Upper lobe of left lung (tissue), 6 donors: ENCODE data around the gene MYO16. TPM values are rescaled to one million over a fixed set of nuclear protein-coding genes. Genes with fewer than 3 reads are reported as not detected.
"Not testable (repeated sequence)": the region's sequence is repeated elsewhere in the genome, so short reads cannot be mapped to it uniquely, and the experiment has no call there.

Experiments used
- ATAC-seq, 2 donors: fragments of 200-7000 bp; cut with Tn5 transposase; one replicate each; pipeline ENCODE4 v1.9.1; 2022; ENCODE audit warnings: mild to moderate bottlenecking in 2 of 2, moderate library complexity in 2 of 2; ENCODE audit not compliant: low FRiP score in 2 of 2
- DNase-seq, 2 donors: peaks; one replicate each; pipeline ENCODE4 v3.0.0-alpha.2; 2019 to 2020
- H3K27ac ChIP-seq, 4 donors: fragments of 200-600 bp; sonication (generic); one replicate each; pipeline ENCODE4 v1.5.1; 2016 to 2019
- H3K27me3 ChIP-seq, 4 donors: fragments of 200-600 bp; sonication (generic); one replicate each; pipeline ENCODE4 v1.5.1; 2017 to 2019
- H3K36me3 ChIP-seq, 4 donors: fragments of 200-600 bp; sonication (generic); one replicate each; pipeline ENCODE4 v1.5.1; 2016 to 2019
- H3K4me1 ChIP-seq, 4 donors: fragments of 200-600 bp; sonication (generic); one replicate each; pipeline ENCODE4 v1.5.1; 2018 to 2019
- H3K4me3 ChIP-seq, 4 donors: fragments of 200-600 bp; sonication (generic); one replicate each; pipeline ENCODE4 v1.5.1; 2017 to 2019; ENCODE audit warnings: mild to moderate bottlenecking in 2 of 4, moderate library complexity in 1 of 4
- H3K9me3 ChIP-seq, 4 donors: fragments of 200-600 bp; sonication (generic); one replicate each; pipeline ENCODE4 v1.5.1; 2018 to 2019
- EP300 ChIP-seq, 4 donors: sonication (generic); formaldehyde crosslinking; IDR thresholded peaks; one replicate each; pipeline ENCODE4 v1.5.1; 2017; ENCODE audit warnings: antibody characterized with exemption in 4 of 4, control low read depth in 2 of 4
- POLR2A ChIP-seq, 4 donors: fragments of 450-650 bp; IDR thresholded peaks; one replicate each; pipeline ENCODE4 v1.5.1; 2016 to 2017; ENCODE audit warnings: antibody characterized with exemption in 4 of 4, mild to moderate bottlenecking in 2 of 4
- POLR2AphosphoS5 ChIP-seq, 2 donors: sonication (generic); formaldehyde crosslinking; IDR thresholded peaks; one replicate each; pipeline ENCODE4 v1.5.1; 2017; ENCODE audit warnings: antibody characterized with exemption in 2 of 2
- WGBS, 2 donors: methylation state at CpG; one replicate each; pipeline ENCODE4 v1.1.5; 2017 to 2018; 5-methylcytosine and 5-hydroxymethylcytosine counted together
- total RNA-seq, 6 donors: library from RNA; depleted of rRNA in 4 of 6; stranded (reverse); fragments of >200 nt in 4 of 6; gene quantifications; one replicate each; pipeline versions ENCODE4 v1.1.0 to v1.2.1, GENCODE V29; 2016 to 2021
- TF ChIP-seq, protein P1 (sequence below), 6 experiments: fragments of 450-650 bp in 4 of 6; fragments of 200-600 bp in 2 of 6; sonication (generic) in 2 of 6; IDR thresholded peaks; one replicate each; pipeline ENCODE4 v1.5.1; 2016 to 2019; ENCODE audit warnings: antibody characterized with exemption in 6 of 6
- donor health status: DM: no; HTN: no; CAD: no; lungs with moderate emphysema.
- donor health status: DM: no; HTN: yes; CAD: no; lungs with severe emphysema.

Gene MYO16
- total RNA-seq, 6 donors from 2014 or later = under 0.01 to 0.55 (median 0.20) TPM; not detected in 1

DNA sequence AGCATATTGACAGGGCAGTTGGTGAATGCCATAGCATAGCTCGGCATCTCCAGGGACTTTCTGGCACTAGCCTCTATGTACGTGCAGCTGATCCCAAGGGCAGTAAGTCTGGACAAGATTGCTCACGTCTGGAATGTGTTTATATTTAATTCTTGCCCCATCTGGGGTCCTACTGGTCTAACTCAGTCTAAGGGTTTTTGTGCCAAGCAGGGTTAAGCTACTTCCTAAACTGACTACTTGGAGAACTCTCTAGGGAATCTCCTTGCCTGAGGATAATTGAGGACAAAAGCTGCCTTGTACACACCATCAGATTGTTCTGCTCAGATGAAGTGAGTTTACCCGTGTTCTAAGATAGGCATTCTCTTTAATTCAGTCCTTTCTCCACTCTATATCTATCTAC is 358.1 kb downstream of the MYO16 start:
- 63 to 70% methylated on average over 4 of the region's 4 CpGs for WGBS, 2 donors

DNA sequence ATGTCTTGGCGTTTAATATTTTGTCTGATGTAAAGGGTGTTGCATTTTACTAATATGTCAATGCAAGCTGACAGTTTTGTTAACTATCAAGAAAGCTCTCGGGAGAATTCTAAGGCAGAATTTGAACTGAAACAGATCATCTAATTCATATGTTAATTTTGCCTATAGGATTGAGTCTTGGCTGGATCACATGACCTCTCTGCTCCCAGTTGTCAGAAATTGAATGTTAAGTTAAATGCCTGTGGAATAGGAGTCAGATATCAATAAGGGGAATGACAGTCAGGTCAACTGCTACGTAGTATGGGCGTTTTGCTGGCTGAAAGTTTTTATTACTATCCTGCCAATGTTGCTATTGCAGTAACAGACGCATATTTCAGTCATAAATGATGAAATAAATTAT is 358.5 kb downstream of the MYO16 start:
- TF ChIP-seq, protein P1, sequence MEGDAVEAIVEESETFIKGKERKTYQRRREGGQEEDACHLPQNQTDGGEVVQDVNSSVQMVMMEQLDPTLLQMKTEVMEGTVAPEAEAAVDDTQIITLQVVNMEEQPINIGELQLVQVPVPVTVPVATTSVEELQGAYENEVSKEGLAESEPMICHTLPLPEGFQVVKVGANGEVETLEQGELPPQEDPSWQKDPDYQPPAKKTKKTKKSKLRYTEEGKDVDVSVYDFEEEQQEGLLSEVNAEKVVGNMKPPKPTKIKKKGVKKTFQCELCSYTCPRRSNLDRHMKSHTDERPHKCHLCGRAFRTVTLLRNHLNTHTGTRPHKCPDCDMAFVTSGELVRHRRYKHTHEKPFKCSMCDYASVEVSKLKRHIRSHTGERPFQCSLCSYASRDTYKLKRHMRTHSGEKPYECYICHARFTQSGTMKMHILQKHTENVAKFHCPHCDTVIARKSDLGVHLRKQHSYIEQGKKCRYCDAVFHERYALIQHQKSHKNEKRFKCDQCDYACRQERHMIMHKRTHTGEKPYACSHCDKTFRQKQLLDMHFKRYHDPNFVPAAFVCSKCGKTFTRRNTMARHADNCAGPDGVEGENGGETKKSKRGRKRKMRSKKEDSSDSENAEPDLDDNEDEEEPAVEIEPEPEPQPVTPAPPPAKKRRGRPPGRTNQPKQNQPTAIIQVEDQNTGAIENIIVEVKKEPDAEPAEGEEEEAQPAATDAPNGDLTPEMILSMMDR (IDR thresholded peaks at IDR 0.05) = no peak
- TF ChIP-seq EP300 (IDR thresholded peaks at IDR 0.05) = no peak
- no peak for TF ChIP-seq POLR2A (IDR thresholded peaks at IDR 0.05)
- TF ChIP-seq POLR2AphosphoS5 (IDR thresholded peaks at IDR 0.05) = no peak
- no peaks in the 10 kb centered on the region for H3K36me3 ChIP-seq
- no peak overlapping the region for H3K4me3 ChIP-seq
- H3K27ac ChIP-seq = no peak overlapping the region
- 66 to 68% methylated on average over 5 of the region's 5 CpGs for WGBS, 2 donors
- ATAC-seq (no peak), DNase-seq (no peak)
- H3K27me3 ChIP-seq = no peaks in the 10 kb centered on the region
- no peaks in the 10 kb centered on the region for H3K9me3 ChIP-seq
- no peaks in the 10 kb centered on the region for H3K4me1 ChIP-seq

More for the DNA sequence above, 358.1 kb downstream of the MYO16 start:
- ATAC-seq (no peak), DNase-seq (no peak)
- H3K4me1 ChIP-seq = no peaks in the 10 kb centered on the region
- no peak for TF ChIP-seq POLR2AphosphoS5 (IDR thresholded peaks at IDR 0.05)
- TF ChIP-seq POLR2A (IDR thresholded peaks at IDR 0.05) = no peak
- TF ChIP-seq, protein P1 (IDR thresholded peaks at IDR 0.05) = no peak
- no peak for TF ChIP-seq EP300 (IDR thresholded peaks at IDR 0.05)
- no peaks in the 10 kb centered on the region for H3K9me3 ChIP-seq
- H3K4me3 ChIP-seq = no peak overlapping the region
- no peak overlapping the region for H3K27ac ChIP-seq
- no peaks in the 10 kb centered on the region for H3K27me3 ChIP-seq
- H3K36me3 ChIP-seq = no peaks in the 10 kb centered on the region

DNA sequence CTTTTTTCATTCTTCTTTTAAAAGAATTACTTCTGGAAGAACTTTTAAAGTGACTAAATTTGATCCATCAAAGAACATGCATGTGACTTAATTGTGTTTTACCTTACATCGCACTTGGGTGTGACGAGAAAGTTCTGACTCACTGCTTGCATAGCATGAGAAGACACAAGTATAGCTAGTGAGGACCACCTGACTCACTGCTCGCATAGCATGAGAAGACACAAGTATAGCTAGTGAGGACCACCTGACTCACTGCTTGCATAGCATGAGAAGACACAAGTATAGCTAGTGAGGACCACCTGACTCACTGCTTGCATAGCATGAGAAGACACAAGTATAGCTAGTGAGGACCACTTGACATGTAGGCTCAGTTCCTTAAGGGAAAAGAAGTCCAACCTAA is 362.0 kb downstream of the MYO16 start:
- ATAC-seq, H3K4me3 ChIP-seq, H3K27me3 ChIP-seq, H3K36me3 ChIP-seq, H3K9me3 ChIP-seq, H3K27ac ChIP-seq, DNase-seq, H3K4me1 ChIP-seq: not testable (repeated sequence)
- 68 to 72% methylated on average over 3 of the region's 3 CpGs for WGBS, 2 donors

DNA sequence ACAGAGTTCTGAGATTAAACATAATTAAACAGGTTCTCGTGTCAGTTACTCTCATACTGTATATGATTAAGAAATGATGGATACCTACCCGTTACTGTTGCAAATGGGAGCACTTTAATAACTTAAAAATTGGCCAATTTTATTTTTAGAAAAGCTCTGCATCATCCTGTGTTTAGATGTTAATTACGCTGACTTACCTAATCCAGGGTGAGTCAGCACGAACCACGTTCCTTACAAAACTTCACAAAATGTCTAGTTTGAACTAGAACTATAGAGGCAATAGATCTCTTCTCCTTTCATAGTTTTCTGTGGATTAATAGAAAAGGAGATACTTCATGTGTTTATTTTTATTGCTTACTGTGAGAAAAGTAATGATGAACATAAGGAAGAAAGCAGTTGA is 363.9 kb downstream of the MYO16 start:
- H3K36me3 ChIP-seq = no peaks in the 10 kb centered on the region
- H3K4me3 ChIP-seq = no peak overlapping the region
- no peak for TF ChIP-seq EP300 (IDR thresholded peaks at IDR 0.05)
- TF ChIP-seq POLR2AphosphoS5 (IDR thresholded peaks at IDR 0.05) = no peak
- TF ChIP-seq, protein P1 (IDR thresholded peaks at IDR 0.05) = no peak
- no peak for TF ChIP-seq POLR2A (IDR thresholded peaks at IDR 0.05)
- no peaks in the 10 kb centered on the region for H3K27me3 ChIP-seq
- no peak for ATAC-seq
- H3K9me3 ChIP-seq = no peaks in the 10 kb centered on the region
- DNase-seq = no peak
- whole genome bisulfite sequencing, 2 donors = 55 to 72% methylated on average over 5 of the region's 5 CpGs
- no peak overlapping the region for H3K27ac ChIP-seq
- H3K4me1 ChIP-seq = no peaks in the 10 kb centered on the region

DNA sequence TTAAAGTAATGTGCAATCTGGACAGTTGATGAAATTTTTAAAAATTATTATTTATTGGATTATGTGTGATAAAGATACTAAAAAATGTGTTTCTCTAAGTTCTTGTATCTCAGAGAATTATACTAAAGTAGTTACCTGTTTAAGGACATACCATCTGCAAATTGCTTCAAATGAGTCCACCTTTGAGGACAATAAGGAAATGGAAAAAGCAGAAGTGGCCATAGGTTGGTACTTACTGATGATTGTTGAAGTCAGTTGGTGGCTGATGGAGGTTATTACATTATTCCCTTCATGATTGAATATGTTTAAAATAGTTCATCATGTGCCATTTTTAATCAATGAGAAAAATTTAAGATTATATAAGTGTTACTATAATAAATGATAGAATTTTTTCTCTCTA is 367.0 kb downstream of the MYO16 start:
- Histone ChIP-seq H3K9me3 (no peaks in the 10 kb centered on the region), H3K36me3 (no peaks in the 10 kb centered on the region), H3K27ac (no peak overlapping the region), H3K4me1 (no peaks in the 10 kb centered on the region), H3K27me3 (no peaks in the 10 kb centered on the region), H3K4me3 (no peak overlapping the region)
- ATAC-seq = no peak
- TF ChIP-seq, protein P1 (IDR thresholded peaks at IDR 0.05) = no peak
- TF ChIP-seq EP300 (IDR thresholded peaks at IDR 0.05) (no peak), POLR2A (IDR thresholded peaks at IDR 0.05) (no peak), POLR2AphosphoS5 (IDR thresholded peaks at IDR 0.05) (no peak)
- DNase-seq = no peak
